K562 (cell line): ENCODE results near the gene PREP. TPM values are rescaled to one million over a fixed set of nuclear protein-coding genes. Genes with fewer than 3 reads are reported as not detected.
A peak's percentile ranks its signal among the peaks of the same experiment; 100 is the strongest.

ENCODE experiments used
- ATAC-seq: fragments of 200-7000 bp; cut with Tn5 transposase; 3 replicates; pipeline ENCODE4 v1.9.1; 2020; ENCODE audit warnings: moderate library complexity
- BruUV-seq: library from RNA; stranded (reverse); fragments of 400-500 nt; replicated peaks from 2 replicates; lab custom pipeline; 2021; lab: Mats Ljungman, UMichigan
- CTCF ChIA-PET: fragments of 300-600 bp; formaldehyde crosslinking; extraction: SDS; loops from one replicate; lab custom pipeline; 2021; ENCODE audit warnings: low intra/inter-chr PET ratio; lab: Yijun Ruan, JAX
- POLR2A ChIA-PET: fragments of 300-600, 350-650 bp; sonication (Branson Sonifier 250); formaldehyde crosslinking; extraction: SDS; loops from one replicate; lab custom pipeline; 2021; ENCODE audit warnings: antibody characterized with exemption, inconsistent platforms; lab: Yijun Ruan, JAX
- DNase-seq, 4 experiments: peaks; one replicate each; pipeline versions ENCODE4 v3.0.0 to v3.0.0-alpha.2; 2011 to 2018; ENCODE audit warnings: low spot score in 3 of 4, mixed read lengths in 3 of 4; ENCODE audit errors: extremely low read depth in 1 of 4
- FAIRE-seq: peaks from 2 replicates; lab custom pipeline; 2011; peaks lifted over from hg19 to GRCh38; lab: Jason Lieb, UNC
- H2AFZ ChIP-seq: 2 replicates; pipeline ENCODE4 v1.6.0; 2011; ENCODE audit warnings: low read depth, low read length, control low read depth, inconsistent platforms
- H3K27ac ChIP-seq: fragments of 200-600 bp; 3 replicates; pipeline ENCODE4 v1.8.0; 2011; ENCODE audit warnings: low read depth, mild to moderate bottlenecking, control low read depth, inconsistent platforms, low read length, moderate library complexity, mixed read lengths; ENCODE audit errors: extremely low read depth
- H3K27me3 ChIP-seq, 2 experiments: fragments of 300-600 bp in 1 of 2; 2 replicates in 1 of 2; 3 replicates in 1 of 2; pipeline versions ENCODE4 v1.6.0 to v1.8.0; 2011; ENCODE audit warnings: inconsistent platforms in 2 of 2, low read length in 2 of 2, mild to moderate bottlenecking in 1 of 2, mixed read lengths in 1 of 2, moderate library complexity in 1 of 2; ENCODE audit not compliant: control insufficient read depth in 2 of 2, insufficient read depth in 2 of 2
- H3K36me3 ChIP-seq: fragments of 300-600 bp; 3 replicates; pipeline ENCODE4 v1.8.0; 2011; ENCODE audit warnings: mild to moderate bottlenecking, low read length, inconsistent platforms; ENCODE audit not compliant: control insufficient read depth, insufficient read depth
- H3K4me1 ChIP-seq, 2 experiments: fragments of 200-600 bp in 1 of 2; replicated peaks in 1 of 2; 2 replicates in 1 of 2; 3 replicates in 1 of 2; pipeline versions ENCODE4 v1.5.1 to v1.8.0; 2011; ENCODE audit warnings: inconsistent platforms in 2 of 2, low read length in 2 of 2, mild to moderate bottlenecking in 1 of 2, mixed read lengths in 1 of 2, moderate library complexity in 1 of 2; ENCODE audit not compliant: control insufficient read depth in 2 of 2, insufficient read depth in 2 of 2
- H3K4me2 ChIP-seq: 2 replicates; pipeline ENCODE4 v1.6.1; 2011; ENCODE audit warnings: low read length, control low read depth, inconsistent platforms, mixed read lengths; ENCODE audit not compliant: insufficient read depth
- H3K4me3 ChIP-seq: fragments of 200-600 bp; sonication (generic), shearing (Covaris generic); 2 replicates; pipeline ENCODE4 v1.5.1; 2016; ENCODE audit warnings: control low read depth, inconsistent platforms
- H3K79me2 ChIP-seq: fragments of 200-600 bp; 3 replicates; pipeline ENCODE4 v1.8.0; 2011; ENCODE audit warnings: low read length, inconsistent platforms; ENCODE audit not compliant: control insufficient read depth, insufficient read depth
- H3K9ac ChIP-seq, 2 experiments: 2 replicates each; pipeline versions ENCODE4 v1.6.0 to v1.6.1; 2011; ENCODE audit warnings: low read depth in 2 of 2, low read length in 2 of 2, control low read depth in 1 of 2, inconsistent platforms in 1 of 2, mild to moderate bottlenecking in 1 of 2, mixed read lengths in 1 of 2; ENCODE audit not compliant: insufficient read depth in 1 of 2
- H3K9me1 ChIP-seq: one replicate; pipeline ENCODE4 v1.6.0; 2011; ENCODE audit warnings: inconsistent platforms, mild to moderate bottlenecking, low read length, moderate library complexity; ENCODE audit not compliant: control insufficient read depth, insufficient read depth
- H3K9me3 ChIP-seq: replicated peaks from 2 replicates; pipeline ENCODE4 v1.5.1; 2011; ENCODE audit warnings: low read depth, low read length, inconsistent platforms; ENCODE audit not compliant: control insufficient read depth, insufficient read depth
- H4K20me1 ChIP-seq: replicated peaks from 2 replicates; pipeline ENCODE4 v1.6.1; 2011; ENCODE audit warnings: low read length, inconsistent platforms, mixed read lengths; ENCODE audit not compliant: control insufficient read depth, insufficient read depth
- ARID1B ChIP-seq: fragments of 450-650 bp; IDR thresholded peaks from 2 replicates; pipeline ENCODE4 v1.6.1; 2016; ENCODE audit warnings: antibody characterized with exemption, mild to moderate bottlenecking, inconsistent platforms
- C11orf30 ChIP-seq: fragments of 450-650 bp; IDR thresholded peaks from 2 replicates; pipeline ENCODE4 v1.6.1; 2016; ENCODE audit warnings: low read depth, mild to moderate bottlenecking
- CBFA2T3 ChIP-seq: fragments of 450-650 bp; IDR thresholded peaks from 2 replicates; pipeline ENCODE4 v1.6.1; 2017
- CEBPB ChIP-seq: fragments of 450-650 bp; IDR thresholded peaks from 2 replicates; pipeline ENCODE4 v1.6.1; 2016; ENCODE audit warnings: missing genetic modification characterization, missing compliant biosample characterization
- CEBPG ChIP-seq, 3 experiments: fragments of 200-800 bp in 1 of 3; sonication (Bioruptor generic) in 1 of 3; sonication (generic) in 1 of 3; formaldehyde crosslinking in 1 of 3; IDR thresholded peaks in 2 of 3; conservative IDR thresholded peaks in 1 of 3; 2 replicates each; pipeline versions ENCODE4 v1.6.1 to v1.8.0; 2016 to 2022; ENCODE audit warnings: missing compliant biosample characterization in 2 of 3, missing genetic modification characterization in 2 of 3, mild to moderate bottlenecking in 1 of 3, missing genetic modification reagents in 1 of 3
- DPF2 ChIP-seq: fragments of 450-650 bp; IDR thresholded peaks from 2 replicates; pipeline ENCODE4 v1.6.1; 2016
- EP300 ChIP-seq: IDR thresholded peaks from 2 replicates; pipeline ENCODE4 v1.6.1; 2012; ENCODE audit warnings: low read length, improper control_type of control experiment
- FOSL1 ChIP-seq: fragments of 200-800 bp; sonication (Bioruptor generic); conservative IDR thresholded peaks from 2 replicates; pipeline ENCODE4 v1.6.1; 2016; ENCODE audit warnings: missing genetic modification characterization, missing compliant biosample characterization
- GATAD2B ChIP-seq: fragments of 450-650 bp; IDR thresholded peaks from 2 replicates; pipeline ENCODE4 v1.6.1; 2017; ENCODE audit warnings: mild to moderate bottlenecking, borderline replicate concordance
- MAFF ChIP-seq: IDR thresholded peaks from 2 replicates; pipeline ENCODE4 v1.6.1; 2012; ENCODE audit warnings: low read length, improper control_type of control experiment
- NCOR1 ChIP-seq: fragments of 450-650 bp; IDR thresholded peaks from 2 replicates; pipeline ENCODE4 v1.6.1; 2016; ENCODE audit warnings: mild to moderate bottlenecking, moderate library complexity
- RCOR1 ChIP-seq, 2 experiments: IDR thresholded peaks; 2 replicates each; pipeline ENCODE4 v1.6.1; 2012; ENCODE audit warnings: low read depth in 2 of 2, low read length in 2 of 2, borderline replicate concordance in 1 of 2, improper control_type of control experiment in 1 of 2
- SIN3B ChIP-seq: fragments of 450-650 bp; IDR thresholded peaks from 2 replicates; pipeline ENCODE4 v1.6.1; 2017; ENCODE audit warnings: low read depth, mild to moderate bottlenecking, moderate library complexity
- TEAD4 ChIP-seq, 2 experiments: sonication (generic) in 1 of 2; formaldehyde crosslinking in 1 of 2; IDR thresholded peaks; 2 replicates each; pipeline versions ENCODE4 v1.6.1 to v1.8.0; 2012 to 2022; ENCODE audit warnings: borderline replicate concordance in 1 of 2, inconsistent platforms in 1 of 2, low read length in 1 of 2, mild to moderate bottlenecking in 1 of 2, missing genetic modification reagents in 1 of 2
- ZBTB11 ChIP-seq, 3 experiments: fragments of 200-800 bp in 1 of 3; fragments of 250-450 bp in 1 of 3; fragments of 450-650 bp in 1 of 3; sonication (Bioruptor Pico) in 1 of 3; sonication (Bioruptor generic) in 1 of 3; formaldehyde crosslinking in 1 of 3; IDR thresholded peaks; 2 replicates each; pipeline versions ENCODE4 v1.6.1 to v1.8.0; 2016 to 2022; ENCODE audit warnings: mild to moderate bottlenecking in 2 of 3, missing genetic modification characterization in 2 of 3, missing compliant biosample characterization in 1 of 3, moderate library complexity in 1 of 3
- WGBS: fragments of 100-300 bp; shearing (Covaris generic); methylation state at CpG from one replicate; pipeline ENCODE4 v1.1.6; 2016; ENCODE audit warnings: low coverage, mixed read lengths; ENCODE audit not compliant: insufficient coverage; ENCODE audit errors: missing lambda C conversion rate; 5-methylcytosine and 5-hydroxymethylcytosine counted together
- in situ Hi-C: fragments of 300-500 bp; cut with MboI; formaldehyde crosslinking; loops from 4 replicates; pipeline ENCODE4 v1.15.0; 2018; ENCODE audit warnings: inconsistent platforms, mixed read lengths
- intact Hi-C: fragments of 100-400 bp; cut with micrococcal nuclease; formaldehyde crosslinking; loops from 2 replicates; pipeline ENCODE4 v1.14.2; 2022
- polyA plus RNA-seq, 8 experiments: library from polyadenylated mRNA; depleted of rRNA in 4 of 8; stranded (reverse) in 5 of 8; unstranded in 3 of 8; fragments of >200 nt; fragmentation: Nextera tagmentation in 2 of 8; fragmentation: Illumina TruSeq in 1 of 8; extraction: Ambion mirVana in 2 of 8; extraction: Trizol in 1 of 8; gene quantifications; 2 replicates each; pipeline versions ENCODE4 v1.2.1 to v1.2.3, GENCODE V29; 2011 to 2014; ENCODE audit warnings: inconsistent platforms in 1 of 8, missing spikeins in 1 of 8
- total RNA-seq, 7 experiments: library from RNA; depleted of rRNA in 6 of 7; stranded (reverse); fragments of >200 nt in 6 of 7; fragmentation: Illumina TruSeq in 2 of 7; extraction: Trizol in 2 of 7; gene quantifications; 2 replicates each; pipeline versions ENCODE4 v1.2.1 to v1.2.3, GENCODE V29; 2011 to 2021; ENCODE audit warnings: low replicate concordance in 1 of 7
- TF ChIP-seq, protein P1 (sequence below): fragments of 450-650 bp; formaldehyde crosslinking; IDR thresholded peaks from 2 replicates; pipeline ENCODE4 v1.4.0; 2020; ENCODE audit warnings: mild to moderate bottlenecking, moderate library complexity

PREP gene
- total and polyA plus RNA-seq, 9 of the 15 experiments (the other 6 are each of a cell fraction or from before 2014, with no cell fraction given) = 14.1 to 60.8 (median 28.3) TPM

- ChIA-PET POLR2A (interaction anchor here (0.7 to 1.5 kb wide), 2 partner anchors 11 to 22 kb away, joined by 3 to 4 read pairs; no protein-coding TSS in a partner anchor), CTCF (no interaction called here)
- Histone ChIP-seq H3K9me3 (no peaks in the 10 kb centered on the region), H3K4me2 (no peak overlapping the region), H3K27me3 (no peaks in the 10 kb centered on the region), H3K9ac (no peak overlapping the region), H3K4me3 (no peak overlapping the region), H3K79me2 (no peaks in the 10 kb centered on the region), H3K27ac (peak overlapping the region; percentile 3; the same call in 1 of the 3 replicates), H3K9me1 (no peaks in the 10 kb centered on the region), H3K36me3 (peaks cover 58% of the 10 kb centered on the region), H3K4me1 (peaks cover 0 to 4% of the 10 kb centered on the region in 2 experiments; a peak in 1 of 5 replicates), H2AFZ (no peak overlapping the region), H4K20me1 (no peaks in the 10 kb centered on the region)
- intact Hi-C loops = no loop called here
- BruUV-seq = no TSS peak
- 63% methylated on average over 10 of the region's 10 CpGs for WGBS
- ATAC-seq = peak; percentile 66
- in situ Hi-C loops = no loop called here
- peak; percentile 18 to 54 (median 37) for DNase-seq
- no peak for FAIRE-seq
- no peak for TF ChIP-seq ZBTB11 (CRISPR knock-in tag; IDR thresholded peaks at IDR 0.05)
- peak; percentile 68 for TF ChIP-seq DPF2
- peak; percentile 51; the same call in 1 of the 2 replicates for TF ChIP-seq FOSL1 (tag)
- TF ChIP-seq RCOR1 (IDR thresholded peaks at IDR 0.05; ENCODE audit: borderline replicate concordance in 1 of 2, low read depth in 2 of 2, low read length in 2 of 2) = no peak
- TF ChIP-seq, protein P1, sequence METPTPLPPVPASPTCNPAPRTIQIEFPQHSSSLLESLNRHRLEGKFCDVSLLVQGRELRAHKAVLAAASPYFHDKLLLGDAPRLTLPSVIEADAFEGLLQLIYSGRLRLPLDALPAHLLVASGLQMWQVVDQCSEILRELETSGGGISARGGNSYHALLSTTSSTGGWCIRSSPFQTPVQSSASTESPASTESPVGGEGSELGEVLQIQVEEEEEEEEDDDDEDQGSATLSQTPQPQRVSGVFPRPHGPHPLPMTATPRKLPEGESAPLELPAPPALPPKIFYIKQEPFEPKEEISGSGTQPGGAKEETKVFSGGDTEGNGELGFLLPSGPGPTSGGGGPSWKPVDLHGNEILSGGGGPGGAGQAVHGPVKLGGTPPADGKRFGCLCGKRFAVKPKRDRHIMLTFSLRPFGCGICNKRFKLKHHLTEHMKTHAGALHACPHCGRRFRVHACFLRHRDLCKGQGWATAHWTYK (CRISPR knock-in tag) = no peak
- no peak for TF ChIP-seq GATAD2B
- peak; percentile 49 for TF ChIP-seq NCOR1
- no peak for TF ChIP-seq CEBPG (CRISPR knock-in tag; IDR thresholded peaks at IDR 0.05)
- peak; percentile 23 to 26; a peak in 1 of 4 replicates for TF ChIP-seq CEBPG (tag; conservative IDR thresholded peaks at IDR 0.05 in 1 of 2, IDR thresholded peaks at IDR 0.05 in 1 of 2)
- no peak for TF ChIP-seq SIN3B
- TF ChIP-seq TEAD4 (IDR thresholded peaks at IDR 0.05; ENCODE audit: low read length) = peak; percentile 51
- TF ChIP-seq TEAD4 (CRISPR knock-in tag; IDR thresholded peaks at IDR 0.05; ENCODE audit: borderline replicate concordance) = no peak
- TF ChIP-seq CEBPB (tag) = peak; percentile 54
- TF ChIP-seq EP300 = 0 out of 2 replicates have a peak, but pooled peaks have one; percentile 13
- TF ChIP-seq MAFF = peak; percentile 39; the same call in 1 of the 2 replicates
- peak; percentile 66 for TF ChIP-seq ARID1B
- TF ChIP-seq CBFA2T3 = peak; percentile 71
- TF ChIP-seq C11orf30 = peak; percentile 63
Observed at GRCh38 chr6:105359419-105360370, 43.2 kb downstream of the PREP start.
